Kidney (tissue), 14 donors: ENCODE data around the gene OXER1. TPM values are rescaled to one million over a fixed set of nuclear protein-coding genes. Genes with fewer than 3 reads are reported as not detected.

Source experiments
- DNase-seq, 5 donors: peaks; one replicate each; pipeline ENCODE4 v3.0.0-alpha.2; 2013 to 2020
- FAIRE-seq: peaks from 2 replicates; lab custom pipeline; 2012; peaks lifted over from hg19 to GRCh38; lab: Jason Lieb, UNC
- H3K27ac ChIP-seq, 2 donors: one replicate each; pipeline ENCODE4 v1.7.0; 2013; ENCODE audit warnings: low read depth in 2 of 2, low read length in 2 of 2, inconsistent platforms in 1 of 2
- H3K27me3 ChIP-seq: one replicate; pipeline ENCODE4 v1.7.1; 2013; ENCODE audit warnings: low read length, inconsistent platforms; ENCODE audit not compliant: control insufficient read depth, insufficient read depth
- H3K36me3 ChIP-seq, 3 donors: one replicate each; pipeline versions ENCODE4 v1.7.0 to v1.7.1; 2013; ENCODE audit warnings: low read length in 3 of 3, control low read depth in 1 of 3, inconsistent platforms in 1 of 3; ENCODE audit not compliant: insufficient read depth in 3 of 3, control insufficient read depth in 2 of 3
- H3K4me1 ChIP-seq, 3 donors: one replicate each; pipeline versions ENCODE4 v1.7.0 to v1.7.1; 2013; ENCODE audit warnings: low read length in 3 of 3, inconsistent platforms in 1 of 3, low read depth in 1 of 3; ENCODE audit not compliant: control insufficient read depth in 2 of 3, insufficient read depth in 2 of 3
- H3K4me3 ChIP-seq, 3 donors: one replicate each; pipeline versions ENCODE4 v1.7.0 to v1.8.1; 2013; ENCODE audit warnings: low read length in 3 of 3, control low read depth in 1 of 3, inconsistent platforms in 1 of 3
- H3K9ac ChIP-seq, 3 donors: one replicate each; pipeline versions ENCODE4 v1.7.0 to v1.7.1; 2013; ENCODE audit warnings: low read length in 3 of 3, control low read depth in 1 of 3, inconsistent platforms in 1 of 3
- H3K9me3 ChIP-seq, 3 donors: one replicate each; pipeline versions ENCODE4 v1.7.0 to v1.7.1; 2013; ENCODE audit warnings: low read length in 3 of 3, control low read depth in 1 of 3, inconsistent platforms in 1 of 3; ENCODE audit not compliant: control insufficient read depth in 2 of 3, insufficient read depth in 1 of 3
- CTCF ChIP-seq: IDR thresholded peaks from 3 replicates; pipeline ENCODE4 v1.5.1; 2012; ENCODE audit warnings: mild to moderate bottlenecking, moderate library complexity, borderline replicate concordance; ENCODE audit not compliant: insufficient read depth; ENCODE audit errors: extremely low read depth
- intact Hi-C: fragments of 100-400 bp; cut with DNase I; formaldehyde crosslinking; loops from one replicate; pipeline ENCODE4 v1.11.1; 2022
- polyA plus RNA-seq: library from polyadenylated mRNA; stranded (reverse); fragments of 350-450 nt; fragmentation: Illumina TruSeq; extraction: RNeasy Lipid Tissue Mini Kit (QIAGEN cat#74804); gene quantifications from one replicate; pipeline ENCODE4 v1.2.3, GENCODE V29; 2014; ENCODE audit warnings: low read depth, low replicate concordance; ENCODE audit not compliant: insufficient read depth
- total RNA-seq: library from RNA; stranded (reverse); fragmentation: NEBNext Ultra II Directional; extraction: Animal tissue kit (Norgen Biotek cat#: 25700); gene quantifications from one replicate; pipeline ENCODE4 v1.2.1, GENCODE V29; 2021
- donor health status: control.
- donor health status: control.
- donor health status: control.
- donor health status: control.
- donor health status: control.
- donor health status: DM: yes; HTN: yes; CAD: no.
- donor health status: Normal renal cell carcinoma (clear cell type).

Gene OXER1
- total and polyA plus RNA-seq, 2 donors from 2014 or later = 2.5 to 5.4 TPM

DNA sequence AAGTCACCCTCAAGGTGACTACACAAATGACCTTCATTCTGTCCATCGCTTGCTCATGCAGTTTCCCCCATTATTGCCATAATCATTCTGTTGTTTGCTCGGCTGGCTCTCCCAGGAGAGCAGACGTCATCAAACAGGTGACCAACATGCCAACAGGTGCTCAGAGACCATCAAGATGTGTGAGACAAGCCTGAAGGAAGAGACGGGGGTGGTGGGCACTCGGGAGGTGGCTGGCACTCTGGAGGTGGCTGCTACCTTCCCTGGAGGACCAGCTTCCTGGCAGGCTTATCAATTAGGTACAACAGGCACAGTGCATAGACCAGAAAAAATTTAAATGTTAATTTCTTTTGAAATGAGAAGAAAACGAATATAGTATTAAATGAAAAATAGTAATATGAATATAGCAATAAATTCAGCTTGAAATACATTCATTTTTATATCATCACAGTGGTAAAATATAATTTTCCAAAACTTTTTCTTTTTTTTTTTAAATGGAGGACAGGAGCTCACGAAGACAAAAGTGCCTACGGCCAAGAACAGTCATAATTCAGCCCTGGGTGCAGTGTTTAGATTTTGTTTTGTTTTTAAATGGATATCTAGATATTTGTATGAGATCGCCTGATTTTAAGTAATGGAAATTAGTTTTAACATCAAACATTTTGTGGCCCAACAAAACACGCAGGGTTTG lies 45.3 kb upstream of the OXER1 start:
- DNase-seq (peak in 1 of 5 donors; percentile 49), FAIRE-seq (no peak)
- no peaks in the 10 kb centered on the region for H3K27me3 ChIP-seq
- H3K4me3 ChIP-seq = peak overlapping the region; percentile 52 to 67 (median 57)
- no peak for TF ChIP-seq CTCF
- peaks cover 0 to 6% (median 0%) of the 10 kb centered on the region in 3 donors for H3K4me1 ChIP-seq
- H3K9ac ChIP-seq = peak overlapping the region; percentile 29 to 75 (median 31)
- intact Hi-C loops = no loop called here
- H3K27ac ChIP-seq = peak overlapping the region; percentile 87 to 99
- H3K9me3 ChIP-seq = no peaks in the 10 kb centered on the region
- H3K36me3 ChIP-seq = no peaks in the 10 kb centered on the region

GRCh38 chr2:42808301-42808700 lies 44.4 kb upstream of the OXER1 start:
- no peak for DNase-seq
- Histone ChIP-seq H3K4me1 (peaks cover 0 to 6% (median 0%) of the 10 kb centered on the region in 3 donors), H3K9me3 (no peaks in the 10 kb centered on the region), H3K9ac (no peak overlapping the region), H3K4me3 (no peak overlapping the region), H3K27me3 (no peaks in the 10 kb centered on the region), H3K27ac (no peak overlapping the region), H3K36me3 (no peaks in the 10 kb centered on the region)
- intact Hi-C loops = no loop called here
- no peak for FAIRE-seq
- no peak for TF ChIP-seq CTCF

DNA sequence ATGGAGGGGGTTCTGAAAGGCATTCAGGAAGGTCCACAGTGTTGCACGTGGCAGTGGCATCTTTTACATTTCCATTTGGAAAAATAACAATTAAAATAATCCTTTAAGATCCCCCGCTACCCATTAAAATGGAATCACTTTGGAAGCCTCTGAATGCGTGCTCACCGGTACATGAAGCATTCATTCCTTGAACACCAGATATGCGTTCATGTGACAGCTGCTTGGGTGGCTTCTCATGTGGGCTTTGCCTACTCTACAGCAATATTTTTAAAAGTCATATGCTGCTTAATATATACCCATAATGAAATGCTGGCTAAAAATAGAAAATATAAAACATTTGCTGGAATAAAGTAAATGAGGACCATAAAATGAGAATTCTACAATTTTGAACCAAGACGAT lies 42.9 kb upstream of the OXER1 start:
- H3K4me3 ChIP-seq = no peak overlapping the region
- intact Hi-C loops = no loop called here
- H3K36me3 ChIP-seq = no peaks in the 10 kb centered on the region
- TF ChIP-seq CTCF = no peak
- H3K4me1 ChIP-seq = peaks cover 0 to 6% (median 0%) of the 10 kb centered on the region in 3 donors
- no peak overlapping the region for H3K9ac ChIP-seq
- H3K27ac ChIP-seq = no peak overlapping the region
- FAIRE-seq = no peak
- no peaks in the 10 kb centered on the region for H3K9me3 ChIP-seq
- no peaks in the 10 kb centered on the region for H3K27me3 ChIP-seq
- DNase-seq = no peak
